Inferior parietal cortex (tissue), 1 donor: ENCODE measurements around the gene LGI1.
A peak's percentile ranks its signal among the peaks of the same experiment; 100 is the strongest.

ENCODE experiments used
- DNase-seq: peaks from one replicate; pipeline ENCODE4 v3.0.0-alpha.2; 2016; ENCODE audit errors: extremely low spot score

The LGI1 gene

DNA sequence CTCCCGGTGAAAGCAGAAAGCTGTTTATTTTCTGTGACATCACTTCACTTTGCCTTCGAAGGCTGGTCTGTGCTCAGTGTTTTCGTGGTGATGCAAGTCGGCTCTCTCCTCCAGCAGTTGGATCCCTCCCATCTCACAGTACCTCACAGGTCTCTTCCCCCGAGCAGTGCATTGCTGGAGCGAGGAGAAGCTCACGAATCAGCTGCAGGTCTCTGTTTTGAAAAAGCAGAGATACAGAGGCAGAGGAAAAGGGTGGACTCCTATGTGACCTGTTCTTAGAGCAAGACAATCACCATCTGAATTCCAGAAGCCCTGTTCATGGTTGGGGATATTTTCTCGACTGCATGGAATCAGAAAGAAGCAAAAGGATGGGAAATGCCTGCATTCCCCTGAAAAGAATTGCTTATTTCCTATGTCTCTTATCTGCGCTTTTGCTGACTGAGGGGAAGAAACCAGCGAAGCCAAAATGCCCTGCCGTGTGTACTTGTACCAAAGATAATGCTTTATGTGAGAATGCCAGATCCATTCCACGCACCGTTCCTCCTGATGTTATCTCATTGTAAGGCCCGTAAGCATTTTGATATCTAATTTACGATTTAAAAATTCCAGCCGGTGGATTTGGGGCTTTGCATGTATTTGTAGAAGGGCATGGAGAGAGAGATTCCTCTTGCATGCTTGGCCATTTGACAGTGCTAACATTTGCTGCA, at the start of gene LGI1:
LGI1 (plus strand) TSS at position 136 of the 707 bp plus-strand sequence; CDS start at position 345, 209 bp downstream.
- peak; percentile 63 for DNase-seq

DNA sequence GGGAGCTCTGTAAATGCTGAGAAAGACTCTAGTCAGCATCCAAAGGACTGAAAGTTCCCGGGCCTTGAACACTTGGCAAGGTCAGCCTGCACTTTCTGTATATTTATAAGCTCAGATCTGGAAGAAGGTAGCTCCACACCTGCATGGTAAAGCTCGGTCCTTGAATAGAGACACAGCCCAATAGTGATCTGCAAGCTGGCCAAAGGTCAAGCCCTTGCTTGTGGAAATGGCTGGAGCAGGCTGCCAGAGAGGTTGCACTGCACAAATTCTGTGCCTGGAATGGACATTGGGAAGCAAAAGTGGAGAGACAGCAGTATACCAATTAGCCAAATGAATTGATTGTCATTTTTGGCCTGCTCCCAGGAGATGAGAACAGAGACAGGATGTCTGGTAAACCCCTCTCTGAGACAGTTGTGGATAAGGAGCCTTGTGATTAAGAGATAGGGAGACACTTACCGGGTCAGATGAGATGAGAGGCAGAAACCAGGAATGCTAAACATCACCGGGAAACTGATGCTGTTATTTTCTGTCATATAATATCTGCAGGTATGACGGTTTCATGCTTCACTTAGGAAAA, 47.3 kb upstream of the LGI1 start:
- DNase-seq = no peak

DNA sequence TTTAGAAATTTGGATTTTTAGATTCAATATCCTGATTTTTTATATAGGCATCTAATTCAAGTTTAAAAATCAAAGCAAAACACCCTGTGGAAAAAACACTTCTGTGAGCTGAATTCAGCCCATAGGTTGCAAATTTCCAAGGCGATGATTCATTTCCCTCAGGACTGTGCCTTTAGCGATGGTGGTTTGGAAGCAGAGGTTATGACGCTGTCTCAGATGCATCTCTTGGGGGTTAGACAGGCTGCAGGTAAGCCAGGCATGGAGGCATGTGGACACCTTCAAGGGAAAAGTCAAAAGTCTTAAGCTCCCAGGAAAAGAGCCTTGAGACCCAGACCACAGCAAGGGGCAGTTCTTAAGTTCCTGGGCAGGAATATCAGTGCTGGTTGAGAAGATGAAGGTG, 45.8 kb upstream of the LGI1 start:
- no peak for DNase-seq

DNA sequence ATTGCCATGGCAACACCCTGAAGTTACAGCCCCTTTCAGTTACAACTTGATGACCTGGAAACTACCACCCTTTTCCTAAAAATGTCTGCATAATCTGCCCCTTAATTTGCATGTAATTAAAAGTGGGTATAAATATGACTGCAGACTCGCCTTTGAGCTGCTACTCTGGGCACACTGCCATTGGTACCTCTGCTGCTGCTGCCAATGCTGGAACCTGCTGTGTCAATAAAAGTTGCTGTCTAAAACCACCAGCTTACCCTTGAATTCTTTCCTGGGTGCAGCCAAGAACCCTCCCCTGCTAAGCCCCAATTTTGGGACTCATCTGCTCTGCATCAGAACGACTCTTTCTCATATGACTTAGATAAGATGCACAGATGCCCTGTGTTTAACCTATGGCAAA, 45.1 kb upstream of the LGI1 start:
- no peak for DNase-seq

DNA sequence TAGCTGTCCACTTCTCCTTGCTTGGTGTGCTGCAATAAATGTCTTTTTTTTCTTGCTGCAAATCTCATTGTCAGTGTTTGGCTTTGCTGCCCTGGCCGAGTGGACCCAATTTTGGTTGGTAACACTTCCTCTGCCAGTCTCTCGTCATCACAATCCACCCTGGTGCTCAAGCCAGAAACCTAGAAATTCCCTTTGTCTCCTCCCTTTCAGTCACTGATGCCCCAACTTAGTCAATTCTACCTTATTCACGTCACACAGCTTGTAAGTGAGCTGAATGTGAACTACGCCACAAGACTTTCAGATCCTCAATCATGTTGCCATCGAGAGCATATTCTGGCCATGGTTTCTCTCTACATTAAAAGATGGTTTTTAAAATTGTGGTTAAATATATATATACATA, 42.4 kb upstream of the LGI1 start:
- DNase-seq = no peak

DNA sequence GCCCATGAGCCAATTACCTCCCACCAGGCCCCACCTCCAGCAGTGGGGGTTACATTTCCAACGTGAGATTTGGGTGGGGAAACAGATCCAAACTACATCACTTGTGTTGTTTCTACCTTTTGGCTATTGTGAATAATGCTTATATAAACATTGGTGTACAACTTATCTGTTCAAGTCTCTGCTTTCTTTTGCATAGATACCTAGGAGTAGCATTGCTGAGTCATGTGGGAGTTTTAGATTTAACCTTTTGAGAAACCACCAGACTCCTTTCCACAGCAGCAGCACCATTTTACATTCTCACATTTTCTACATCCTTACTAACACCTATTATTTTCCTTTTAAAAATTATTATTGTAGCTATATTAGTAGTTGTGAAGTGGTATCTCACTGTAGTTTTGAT, 41.0 kb upstream of the LGI1 start:
- no peak for DNase-seq

DNA sequence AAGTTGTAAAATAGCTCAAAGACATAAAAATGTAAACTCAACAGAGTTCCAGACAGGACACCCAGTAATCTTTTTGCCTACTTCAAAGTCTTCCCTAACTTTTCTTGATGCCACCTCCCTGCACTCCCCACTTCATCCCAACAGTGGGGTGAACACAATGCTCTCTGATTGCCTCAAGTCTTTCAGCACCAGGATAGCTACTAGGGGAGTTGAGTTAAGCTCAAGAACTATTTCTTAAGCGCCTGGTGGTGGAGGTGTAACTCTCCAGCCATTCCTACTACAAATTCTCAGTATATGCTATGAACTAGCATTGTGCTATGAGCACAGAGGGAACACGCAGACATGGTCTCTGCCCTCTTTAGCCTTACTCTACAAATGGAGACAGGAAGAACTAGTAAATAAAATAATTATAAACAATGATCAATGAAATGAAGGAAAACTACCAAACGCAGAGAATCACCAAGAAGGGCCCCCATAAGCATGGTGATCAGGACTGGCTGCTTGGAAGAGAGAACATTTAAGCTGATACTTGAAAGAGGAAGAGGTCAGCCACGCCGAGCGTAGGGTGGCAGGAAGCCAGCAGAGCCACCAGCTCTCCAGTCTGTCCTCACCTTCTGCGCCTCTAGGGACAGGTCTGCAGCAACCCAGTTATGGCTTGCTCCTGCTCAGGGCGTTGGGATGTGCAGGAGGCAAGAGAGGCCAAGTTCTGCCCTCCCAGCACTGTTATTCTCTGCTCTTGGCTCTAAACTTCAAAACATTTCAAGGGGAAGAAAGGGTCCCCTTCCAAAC, 38.6 kb upstream of the LGI1 start:
- no peak for DNase-seq

DNA sequence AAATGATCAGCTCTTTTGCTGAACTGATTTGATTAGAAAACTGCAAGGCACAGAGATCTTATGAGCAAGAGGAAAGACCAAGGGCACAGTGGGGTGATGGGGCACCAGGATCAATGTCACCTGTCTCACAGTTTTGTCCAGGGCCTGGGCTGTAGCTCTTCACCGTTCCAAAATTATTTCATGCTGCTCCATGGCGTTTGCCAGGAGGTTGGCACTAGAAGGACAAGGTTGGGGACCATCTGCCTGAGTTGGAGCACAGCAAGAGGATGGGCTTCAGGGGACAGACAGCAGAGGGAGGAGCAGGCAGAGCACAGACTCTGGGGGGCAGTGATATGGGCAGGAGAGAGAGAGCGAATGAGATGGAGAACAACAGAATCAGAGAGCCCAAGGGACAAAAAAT, 37.8 kb upstream of the LGI1 start:
- DNase-seq = no peak

DNA sequence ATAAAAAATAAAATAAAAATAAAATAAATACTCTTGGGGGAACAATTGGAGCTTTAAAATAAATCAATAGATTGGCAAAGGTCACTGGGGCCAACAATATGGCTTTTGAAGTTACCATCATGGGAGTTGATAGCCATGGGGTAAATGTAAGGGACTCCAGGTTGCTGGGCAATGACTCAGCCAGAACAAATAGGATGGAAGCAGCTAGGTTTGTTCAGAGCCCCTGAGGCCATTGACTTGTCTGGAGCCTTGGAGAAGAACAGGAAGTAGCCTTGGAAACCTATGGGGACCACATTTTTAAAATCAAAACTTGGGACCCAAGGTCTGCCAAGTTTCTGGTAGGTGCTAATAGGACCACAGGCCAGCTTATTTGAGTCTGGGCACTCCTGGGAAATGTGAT, 35.2 kb upstream of the LGI1 start:
- no peak for DNase-seq

DNA sequence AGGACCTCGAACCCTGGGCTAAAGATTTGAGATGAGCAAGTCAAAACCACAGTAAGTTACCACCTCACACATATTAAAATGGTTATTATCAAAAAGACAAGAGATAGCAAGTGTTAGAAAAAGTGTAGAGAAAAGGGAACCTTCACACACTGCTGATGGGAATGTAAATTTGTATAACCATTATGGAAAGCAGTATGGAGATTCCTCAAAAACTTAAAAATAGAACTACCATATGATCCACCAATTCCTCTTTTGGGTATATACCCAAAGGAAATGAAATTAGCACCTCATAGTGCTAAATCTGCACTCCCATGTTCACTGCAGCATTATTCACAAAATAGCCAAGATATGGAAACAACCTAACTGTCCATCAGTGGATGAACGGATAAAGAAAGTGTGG, 34.6 kb upstream of the LGI1 start:
- no peak for DNase-seq

DNA sequence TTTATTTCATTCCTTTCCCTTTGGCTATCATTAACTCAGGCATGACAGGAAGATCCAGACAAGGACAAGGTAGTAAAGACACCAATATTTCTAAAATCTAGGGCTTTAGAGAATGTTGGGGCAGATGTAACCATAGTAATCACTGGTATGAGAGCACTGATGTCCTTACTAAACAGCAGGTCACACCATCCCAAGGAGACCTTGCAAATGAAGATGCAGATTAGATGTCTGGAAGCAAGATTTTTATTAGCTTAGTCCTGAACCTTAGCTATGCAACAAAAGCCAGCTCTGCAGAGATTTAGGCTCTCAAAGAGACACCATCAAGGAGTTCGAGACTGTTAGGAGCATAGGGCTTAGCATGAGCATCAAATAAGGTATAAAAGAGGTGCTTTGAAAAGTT, 31.7 kb upstream of the LGI1 start:
- no peak for DNase-seq

DNA sequence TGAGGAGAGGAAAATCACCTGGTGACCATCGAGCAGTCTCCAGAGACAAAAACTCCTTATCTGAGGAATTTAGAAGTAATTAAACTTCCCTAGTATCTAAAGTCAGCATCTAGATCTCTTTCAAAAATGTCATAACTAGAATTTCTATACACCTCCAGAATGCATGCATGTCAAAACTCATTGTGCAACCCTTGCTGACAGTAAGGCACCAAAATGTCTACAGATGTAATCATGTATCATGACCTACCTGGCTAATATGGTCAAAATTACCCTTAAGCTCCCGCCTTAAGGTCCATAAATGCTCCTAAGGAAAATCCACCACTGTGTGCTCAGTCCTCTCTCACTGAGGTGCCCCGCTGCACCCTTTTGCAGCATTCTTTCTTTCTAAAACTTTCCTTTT, 16.4 kb upstream of the LGI1 start:
- DNase-seq = no peak

DNA sequence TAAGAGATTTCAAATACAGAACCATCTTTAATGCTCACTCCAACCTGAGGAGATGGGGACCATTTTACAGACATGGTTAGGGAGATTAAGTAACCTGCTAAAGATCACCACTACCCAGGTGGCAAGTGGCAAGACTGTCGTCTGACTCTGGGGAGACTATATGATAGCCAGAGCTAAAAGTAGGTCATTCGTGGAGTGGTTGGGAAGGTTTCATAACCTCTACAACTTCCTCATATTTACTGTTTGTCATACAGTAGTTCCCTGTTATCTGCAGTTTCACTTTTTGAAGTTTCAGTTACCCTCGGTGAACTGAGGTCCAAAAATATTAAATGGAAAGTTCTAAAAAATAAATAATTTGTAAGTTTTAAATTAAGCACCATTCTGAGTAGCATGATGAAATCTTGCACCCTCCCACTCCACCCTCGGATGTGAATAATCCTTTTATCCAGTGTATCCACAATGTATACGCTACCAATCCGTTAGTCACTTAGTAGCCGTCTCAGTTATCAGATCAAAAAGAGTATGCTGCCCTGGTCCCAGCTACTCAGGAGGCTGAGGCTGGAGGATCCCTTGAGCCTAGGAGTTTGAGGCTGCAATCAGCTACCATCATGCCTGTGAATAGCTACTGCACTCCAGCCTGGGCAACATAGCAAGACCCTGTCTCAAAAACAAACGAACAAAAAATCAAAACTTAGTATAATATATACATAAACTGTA, 14.9 kb upstream of the LGI1 start:
- DNase-seq = no peak

DNA sequence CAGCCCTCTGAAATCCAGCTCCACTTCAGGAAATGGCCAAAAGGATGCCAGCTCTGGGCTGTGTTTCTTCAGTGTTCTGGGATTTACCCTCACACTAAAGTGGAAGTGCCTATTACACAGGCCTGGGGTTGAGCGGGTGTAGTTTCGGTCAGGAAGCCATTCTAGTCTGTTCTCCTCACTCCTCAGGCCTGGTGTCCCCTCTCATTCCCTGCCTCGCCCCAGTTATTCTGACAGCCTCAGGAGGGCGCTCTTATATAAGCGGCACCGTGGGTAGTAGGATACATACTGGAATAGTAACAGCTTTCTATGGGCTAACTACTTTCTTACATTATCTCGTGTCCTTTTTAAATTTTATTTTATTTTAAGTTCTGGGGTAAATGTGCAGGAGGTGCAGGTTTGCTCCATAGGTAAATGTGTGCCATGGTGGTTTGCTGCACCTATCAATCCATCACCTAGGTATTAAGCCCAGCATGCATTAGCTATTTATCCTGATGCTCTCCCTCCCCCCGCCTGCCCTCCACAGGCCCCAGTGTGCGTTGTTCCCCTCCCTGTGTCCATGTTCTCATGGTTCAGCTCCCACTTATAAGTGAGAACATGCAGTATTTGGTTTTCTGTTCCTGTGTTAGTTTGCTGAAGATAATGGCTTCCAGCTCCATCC, 12.2 kb upstream of the LGI1 start:
- no peak for DNase-seq

DNA sequence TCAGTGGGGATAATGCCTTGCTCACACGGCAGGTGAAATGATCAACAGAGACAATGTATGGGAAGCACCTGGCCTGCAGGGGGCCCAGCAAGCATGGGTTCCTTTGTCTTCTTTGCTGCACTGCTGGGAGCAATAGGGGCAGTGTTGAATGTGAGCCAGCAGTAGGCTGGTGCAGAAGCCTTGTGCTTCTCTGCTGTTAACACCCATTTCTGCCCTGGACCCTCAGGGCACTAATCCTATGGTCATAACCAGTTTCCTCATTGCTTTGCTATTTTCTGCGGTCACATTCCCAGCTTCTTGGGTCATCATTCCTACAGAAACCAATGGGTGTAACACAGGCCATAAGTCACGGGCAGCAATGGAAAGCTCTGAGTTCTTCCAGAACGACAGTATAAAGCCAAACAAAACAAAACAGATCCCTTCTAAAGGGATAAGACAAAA, 10.9 kb upstream of the LGI1 start:
- DNase-seq = no peak

DNA sequence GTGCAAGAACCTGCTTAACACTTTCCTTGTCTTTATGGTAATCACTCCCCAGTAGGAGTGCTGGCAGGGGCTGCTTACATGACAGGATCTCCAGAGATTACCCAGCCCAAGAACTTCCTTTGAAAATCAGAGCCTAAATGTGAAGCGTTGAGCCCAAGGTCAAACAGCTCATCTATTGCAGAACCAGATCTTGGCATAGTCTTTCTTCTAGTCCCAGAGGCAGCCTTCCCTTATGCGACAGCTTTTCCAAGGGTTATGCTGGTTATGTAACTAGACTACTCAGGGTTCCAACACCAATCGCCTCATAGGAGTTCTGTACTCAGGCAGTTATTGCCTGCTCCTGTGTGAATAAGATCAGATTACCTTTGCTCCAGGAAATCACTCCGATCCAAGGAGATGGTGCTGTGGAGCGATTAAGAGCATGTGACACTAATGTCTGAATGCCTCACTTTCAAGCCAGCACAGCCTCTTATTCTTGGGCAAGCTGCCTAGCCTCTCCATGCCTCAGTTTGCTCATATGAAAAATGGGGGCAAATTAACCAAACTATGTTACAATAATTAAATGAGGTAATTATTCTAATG, 8.4 kb upstream of the LGI1 start:
- no peak for DNase-seq

DNA sequence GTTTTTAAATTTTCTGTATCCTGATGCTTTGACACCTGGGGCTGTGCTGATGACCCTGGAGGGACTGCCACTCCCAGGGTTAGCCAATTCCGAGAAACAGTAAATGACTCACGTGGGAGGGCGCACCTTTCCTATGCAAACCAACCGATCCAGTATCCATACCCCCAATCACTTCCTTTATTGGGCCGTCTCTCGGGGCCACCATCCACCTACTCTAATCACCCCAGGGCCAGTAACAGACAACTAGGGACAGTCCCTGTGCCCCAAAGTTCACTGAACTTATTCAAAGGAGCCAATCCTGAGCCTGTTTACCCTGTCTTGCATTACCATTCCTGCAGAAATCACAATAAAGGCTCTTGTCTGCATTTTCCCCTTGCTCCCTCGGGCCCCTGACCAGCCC, 6.6 kb upstream of the LGI1 start:
- no peak for DNase-seq

DNA sequence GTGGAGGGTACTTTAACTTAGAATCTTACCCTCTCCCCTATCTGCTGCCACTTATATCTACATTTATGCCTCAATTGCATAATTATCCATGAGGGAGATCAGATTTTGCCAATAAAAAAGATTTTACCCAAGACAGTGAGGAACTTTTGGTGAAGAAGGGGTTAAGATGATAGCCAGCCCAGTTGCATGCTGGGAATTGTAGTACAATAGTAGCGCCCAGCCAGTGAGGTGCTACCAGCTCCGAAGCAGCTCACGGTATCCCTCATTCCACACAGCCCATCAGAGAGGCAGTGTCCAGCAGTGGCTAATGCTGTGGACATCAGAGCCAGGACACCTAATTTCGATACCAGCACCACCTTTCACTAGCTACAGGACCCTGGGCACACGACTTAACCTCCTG, 5.9 kb upstream of the LGI1 start:
- peak; percentile 67 for DNase-seq

DNA sequence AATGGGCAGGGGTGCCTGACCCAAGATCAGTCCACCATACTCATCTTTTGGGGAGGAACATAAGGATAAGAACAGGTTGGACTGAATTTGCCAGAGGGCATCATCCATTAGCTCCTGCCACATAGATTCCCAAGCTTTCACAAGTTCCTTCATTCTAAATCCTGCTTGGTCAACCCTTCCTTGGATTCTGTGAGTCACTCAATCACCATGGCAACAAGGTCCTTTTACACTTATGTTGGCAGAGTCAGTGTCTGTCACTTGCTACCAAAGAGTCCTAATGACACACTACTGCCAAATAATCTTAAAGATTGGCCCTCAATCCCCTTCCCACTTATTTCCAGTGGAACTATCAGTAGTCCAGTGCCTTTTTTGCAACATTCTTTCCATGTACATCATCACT, 5.0 kb upstream of the LGI1 start:
- DNase-seq = no peak

DNA sequence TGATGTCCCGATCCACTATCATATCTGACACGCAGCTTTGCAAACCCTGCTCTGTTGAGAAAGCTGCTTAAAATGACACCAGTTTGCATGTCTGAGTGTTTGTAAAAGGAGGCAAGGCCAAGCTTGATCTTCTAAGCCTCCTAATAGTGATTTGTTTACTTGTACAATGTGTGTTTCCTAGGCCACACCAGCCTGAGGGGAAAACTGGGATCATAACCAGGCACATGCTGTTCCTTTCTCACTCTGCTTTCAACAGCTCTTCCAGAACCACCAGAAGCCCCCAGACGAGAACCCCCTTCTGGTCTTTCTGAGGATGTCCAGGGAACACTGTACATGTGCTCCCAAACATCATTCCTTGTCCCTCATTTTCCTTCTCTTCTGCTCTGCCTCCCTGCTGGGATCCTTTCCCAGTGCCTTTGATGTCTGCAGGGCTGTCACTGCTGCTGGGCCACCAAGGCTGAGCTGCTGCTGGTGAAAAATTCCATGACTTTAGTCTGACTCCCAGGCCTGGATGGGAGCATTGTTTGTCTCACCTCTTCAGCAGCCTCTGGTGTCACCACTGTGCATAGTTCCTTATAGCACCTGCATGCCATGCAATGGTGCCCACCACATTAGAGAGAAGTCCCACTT, 4.0 kb upstream of the LGI1 start:
- no peak for DNase-seq

DNA sequence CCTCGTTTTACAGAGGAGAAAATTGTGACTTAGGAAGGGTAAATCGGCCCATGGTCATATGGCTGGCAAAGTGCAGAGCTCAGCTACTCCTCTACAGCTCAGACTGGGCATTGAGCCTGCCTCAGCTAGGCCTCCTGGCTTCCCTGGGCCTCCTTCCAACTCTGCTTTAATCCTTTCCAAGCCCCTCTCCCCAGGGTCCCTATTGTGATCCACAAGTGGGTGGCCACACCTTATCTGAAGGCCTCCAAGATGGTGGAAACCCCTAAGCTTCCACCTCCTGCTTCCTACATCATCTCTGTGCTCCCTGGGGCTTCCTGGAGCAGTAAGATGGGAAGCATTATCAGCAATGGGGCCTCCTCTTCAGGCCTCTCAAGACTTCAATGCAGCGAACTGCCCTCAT, 3.0 kb upstream of the LGI1 start:
- DNase-seq = no peak
